KOPT-K1 (cell line): ENCODE data around the gene CCDC81.

Experiments used
- H3K27ac ChIP-seq: fragments of 200-600 bp; sonication (generic); 2 replicates; pipeline ENCODE4 v1.5.1; 2016; ENCODE audit warnings: antibody characterized with exemption, mild to moderate bottlenecking, low read depth, low read length; ENCODE audit not compliant: poor library complexity, severe bottlenecking
- H3K36me3 ChIP-seq: fragments of 200-600 bp; sonication (generic); 2 replicates; pipeline ENCODE4 v1.5.1; 2017; ENCODE audit warnings: antibody characterized with exemption, mild to moderate bottlenecking, low read length, moderate library complexity; ENCODE audit not compliant: insufficient read depth
- H3K9me3 ChIP-seq: fragments of 200-600 bp; sonication (generic); 2 replicates; pipeline ENCODE4 v1.5.1; 2017; ENCODE audit warnings: antibody characterized with exemption, low read length, mild to moderate bottlenecking; ENCODE audit not compliant: insufficient read depth, poor library complexity, severe bottlenecking

CCDC81 gene

GRCh38 chr11:86460461-86461385 is 86.0 kb downstream of the CCDC81 start:
- no peak overlapping the region for H3K27ac ChIP-seq
- H3K36me3 ChIP-seq = no peaks in the 10 kb centered on the region
- no peaks in the 10 kb centered on the region for H3K9me3 ChIP-seq

- Histone ChIP-seq H3K27ac (no peak overlapping the region), H3K9me3 (no peaks in the 10 kb centered on the region), H3K36me3 (no peaks in the 10 kb centered on the region)
Observed at GRCh38 chr11:86461892-86462291, 87.2 kb downstream of the CCDC81 start.

- Histone ChIP-seq H3K27ac (no peak overlapping the region), H3K9me3 (no peaks in the 10 kb centered on the region), H3K36me3 (no peaks in the 10 kb centered on the region)
Observed at GRCh38 chr11:86463120-86463519, 88.4 kb downstream of the CCDC81 start.

- no peaks in the 10 kb centered on the region for H3K9me3 ChIP-seq
- H3K36me3 ChIP-seq = no peaks in the 10 kb centered on the region
- H3K27ac ChIP-seq = no peak overlapping the region
Observed at GRCh38 chr11:86463955-86464354, 89.3 kb downstream of the CCDC81 start.

- Histone ChIP-seq H3K9me3 (no peaks in the 10 kb centered on the region), H3K36me3 (no peaks in the 10 kb centered on the region), H3K27ac (no peak overlapping the region)
Observed at GRCh38 chr11:86464509-86465221, 90.0 kb downstream of the CCDC81 start.

- Histone ChIP-seq H3K36me3 (no peaks in the 10 kb centered on the region), H3K9me3 (no peaks in the 10 kb centered on the region), H3K27ac (no peak overlapping the region)
Observed at GRCh38 chr11:86468169-86468568, 93.5 kb downstream of the CCDC81 start.

GRCh38 chr11:86469491-86470388 is 95.1 kb downstream of the CCDC81 start:
- no peak overlapping the region for H3K27ac ChIP-seq
- no peaks in the 10 kb centered on the region for H3K36me3 ChIP-seq
- H3K9me3 ChIP-seq = no peaks in the 10 kb centered on the region
